HL-60 (cell line): Measurements from ENCODE around the gene CTSC.
"Not testable (repeated sequence)": the region's sequence is repeated elsewhere in the genome, so short reads cannot be mapped to it uniquely, and the experiment has no call there.

Experiments used
- DNase-seq, 2 experiments: peaks; one replicate each; pipeline ENCODE4 v3.0.0-alpha.2; 2010 to 2020; ENCODE audit warnings: low read depth in 1 of 2, low spot score in 1 of 2
- H3K27ac ChIP-seq: fragments of 250-450 bp; sonication (Bioruptor Pico); replicated peaks from 2 replicates; pipeline ENCODE4 v1.5.1; 2020; ENCODE audit warnings: mild to moderate bottlenecking, moderate library complexity
- H3K27me3 ChIP-seq: fragments of 250-450 bp; sonication (Bioruptor Pico); 2 replicates; pipeline ENCODE4 v1.5.1; 2021; ENCODE audit warnings: mild to moderate bottlenecking, moderate library complexity; ENCODE audit not compliant: insufficient read depth, poor library complexity, severe bottlenecking
- H3K4me3 ChIP-seq: replicated peaks from 2 replicates; pipeline ENCODE4 v1.5.1; 2011; ENCODE audit warnings: mild to moderate bottlenecking, control low read depth, low read length; ENCODE audit not compliant: insufficient read depth
- CTCF ChIP-seq: IDR thresholded peaks from one replicate; pipeline ENCODE4 v1.5.1; 2011; ENCODE audit warnings: low read length, control low read depth, inconsistent platforms; ENCODE audit not compliant: insufficient read depth
- GABPA ChIP-seq: IDR thresholded peaks from 2 replicates; pipeline ENCODE4 v1.6.1; 2012; ENCODE audit warnings: low read depth
- POLR2AphosphoS5 ChIP-seq: IDR thresholded peaks from 2 replicates; pipeline ENCODE4 v1.6.1; 2012; ENCODE audit warnings: low read depth
- REST ChIP-seq: IDR thresholded peaks from 2 replicates; pipeline ENCODE4 v1.6.1; 2012; ENCODE audit warnings: low read depth; ENCODE audit not compliant: insufficient replicate concordance
- SPI1 ChIP-seq: IDR thresholded peaks from 2 replicates; pipeline ENCODE4 v1.6.1; 2012; ENCODE audit warnings: low read depth, mild to moderate bottlenecking, borderline replicate concordance

The CTSC gene

GRCh38 chr11:88321412-88321811 is 16.1 kb downstream of the CTSC start:
- H3K27ac ChIP-seq, DNase-seq, H3K4me3 ChIP-seq, H3K27me3 ChIP-seq: not testable (repeated sequence)
- peak; percentile 28; the same call in 1 of the 2 replicates for TF ChIP-seq POLR2AphosphoS5

- no peak overlapping the region for H3K27ac ChIP-seq
- TF ChIP-seq REST, result no peak
- TF ChIP-seq GABPA, result no peak
- no peak for TF ChIP-seq POLR2AphosphoS5
- no peak for TF ChIP-seq CTCF
- no peak for TF ChIP-seq SPI1
- H3K4me3 ChIP-seq, result no peak overlapping the region
- H3K27me3 ChIP-seq, result no peaks in the 10 kb centered on the region
- no peak for DNase-seq
Observed at GRCh38 chr11:88320149-88320559, 17.4 kb downstream of the CTSC start.

- no peak overlapping the region for H3K27ac ChIP-seq
Observed at GRCh38 chr11:88318017-88318416, 19.5 kb downstream of the CTSC start.

More at GRCh38 chr11:88318017-88318416, 19.5 kb downstream of the CTSC start:
- no peak for DNase-seq
- TF ChIP-seq SPI1 (no peak), GABPA (no peak), POLR2AphosphoS5 (no peak), CTCF (no peak), REST (no peak)
- H3K4me3 ChIP-seq, result no peak overlapping the region
- no peaks in the 10 kb centered on the region for H3K27me3 ChIP-seq
